Activated gamma-delta T cell (primary cell): Measurements from ENCODE around the gene DCAF5.
"Not testable (repeated sequence)": the region's sequence is repeated elsewhere in the genome, so short reads cannot be mapped to it uniquely, and the experiment has no call there.

Experiments used
- DNase-seq: peaks from one replicate; lab custom pipeline; 2025; lab: John Stamatoyannopoulos, UW

Gene DCAF5

GRCh38 chr14:69042787-69043444 lies 110.0 kb downstream of the DCAF5 start:
- no peak for DNase-seq

GRCh38 chr14:69042299-69042698 lies 110.6 kb downstream of the DCAF5 start:
- no peak for DNase-seq

GRCh38 chr14:69041783-69042182 lies 111.1 kb downstream of the DCAF5 start:
- DNase-seq, result no peak

- DNase-seq, result no peak
Observed at GRCh38 chr14:69040353-69040752, 112.6 kb downstream of the DCAF5 start.

- no peak for DNase-seq
Observed at GRCh38 chr14:69039288-69039628, 113.7 kb downstream of the DCAF5 start.

- no peak for DNase-seq
Observed at GRCh38 chr14:69038455-69039287, 114.2 kb downstream of the DCAF5 start.

- DNase-seq, result no peak
Observed at GRCh38 chr14:69037790-69038454, 115.0 kb downstream of the DCAF5 start.

DNA sequence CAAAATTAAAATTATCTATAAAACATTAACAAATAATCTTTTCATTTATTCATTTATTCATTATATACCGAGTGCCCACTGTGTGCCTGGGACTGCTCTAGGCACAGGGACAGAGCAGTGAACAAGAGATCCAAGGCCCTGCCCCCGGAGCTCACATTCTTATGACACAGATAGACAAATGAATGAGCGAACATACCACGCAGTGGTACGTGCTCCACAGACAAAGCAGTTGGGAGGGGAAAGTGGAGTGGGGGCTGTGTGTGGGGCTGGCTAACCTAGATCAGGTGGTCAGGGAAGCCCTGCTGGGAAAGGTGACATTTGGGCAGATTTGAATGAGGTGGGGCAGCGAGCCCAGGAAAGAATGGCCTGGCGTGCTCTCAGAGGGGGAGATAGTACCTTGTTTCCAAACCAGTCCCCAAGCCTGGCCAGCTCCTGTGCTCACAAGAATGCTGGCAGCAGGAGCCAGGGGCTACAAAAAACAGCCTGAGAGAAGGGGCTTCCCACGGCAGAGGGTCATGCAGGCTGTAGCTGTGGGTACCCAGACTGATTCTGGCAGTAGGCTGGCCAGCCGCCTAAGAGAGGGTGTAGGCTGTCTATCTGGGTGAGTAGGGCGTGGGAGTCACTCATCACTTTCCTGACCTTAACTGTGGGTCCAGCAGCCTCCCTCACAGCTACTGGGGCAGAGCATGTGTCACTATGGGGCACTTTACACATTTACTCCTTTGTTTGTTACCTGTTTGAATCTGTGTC lies 116.0 kb downstream of the DCAF5 start:
- no peak for DNase-seq

DNA sequence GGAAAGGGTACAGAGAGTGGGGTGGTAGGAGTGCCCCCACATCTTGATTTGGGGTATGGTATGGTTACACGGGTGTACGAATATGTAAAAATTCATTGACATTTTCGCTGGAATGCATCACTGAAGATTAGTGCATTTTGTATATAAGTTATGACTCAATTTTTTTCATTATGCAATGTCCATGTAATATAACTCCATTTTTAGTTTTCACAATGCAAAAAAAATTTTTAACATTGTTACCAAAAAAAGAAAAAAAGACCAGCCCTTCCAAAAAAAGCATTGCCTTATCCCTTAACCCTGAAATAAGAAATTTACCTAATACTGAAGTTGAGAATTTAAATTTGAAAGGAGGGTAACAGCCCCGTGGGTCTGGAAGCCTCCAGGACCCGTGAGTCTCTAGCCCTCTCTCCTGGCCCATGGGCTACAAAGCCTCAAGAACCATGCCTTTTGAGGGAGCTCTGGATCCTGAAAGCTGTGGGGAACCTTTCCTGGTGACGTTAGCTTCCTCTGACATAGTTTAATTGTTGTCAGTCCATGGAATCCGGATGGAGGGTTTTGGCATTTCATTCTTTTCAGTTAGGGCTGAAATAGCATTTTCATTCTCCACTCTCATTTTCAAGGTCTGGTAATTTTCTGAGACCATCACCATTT lies 118.2 kb downstream of the DCAF5 start:
- DNase-seq, result no peak

GRCh38 chr14:69027242-69027913 lies 125.5 kb downstream of the DCAF5 start:
- no peak for DNase-seq

DNA sequence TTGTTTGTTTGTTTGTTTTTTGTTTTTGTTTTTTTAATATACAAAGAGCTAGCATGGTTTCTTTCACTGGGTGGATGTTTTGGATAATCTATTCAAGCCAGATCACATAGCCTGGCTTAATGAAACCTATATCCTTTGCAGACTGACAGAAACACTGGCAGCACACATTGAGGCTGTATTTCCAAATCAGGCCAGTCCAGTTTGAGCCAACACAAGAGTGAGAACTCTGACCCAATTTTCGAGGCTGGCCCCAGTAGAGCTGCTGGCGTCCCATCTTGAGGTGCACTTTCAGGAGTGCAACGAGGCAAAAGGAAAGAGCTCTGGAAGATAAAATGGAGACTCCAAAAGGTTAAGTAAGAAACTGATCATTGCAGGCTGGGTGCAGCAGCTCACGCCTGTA lies 129.9 kb downstream of the DCAF5 start:
- DNase-seq, result no peak

DNA sequence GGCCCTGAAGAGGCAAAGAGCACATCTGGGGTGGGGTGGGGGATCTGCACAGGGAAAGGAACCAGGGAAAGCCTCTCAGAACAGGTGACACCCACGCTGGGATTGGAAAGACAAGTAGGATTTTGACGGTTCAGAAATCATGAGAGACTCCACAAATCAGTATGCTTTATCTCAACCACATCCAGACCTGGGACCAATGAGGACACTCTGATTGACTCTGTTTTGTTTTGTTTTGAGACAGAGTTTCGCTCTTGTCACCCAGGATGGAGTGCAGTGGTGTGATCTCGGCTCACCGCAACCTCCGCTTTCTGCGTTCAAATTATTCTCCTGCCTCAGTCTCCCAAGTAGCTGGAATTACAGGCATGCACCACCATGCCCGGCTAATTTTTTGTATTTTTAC lies 130.8 kb downstream of the DCAF5 start:
- DNase-seq, result not testable (repeated sequence)

DNA sequence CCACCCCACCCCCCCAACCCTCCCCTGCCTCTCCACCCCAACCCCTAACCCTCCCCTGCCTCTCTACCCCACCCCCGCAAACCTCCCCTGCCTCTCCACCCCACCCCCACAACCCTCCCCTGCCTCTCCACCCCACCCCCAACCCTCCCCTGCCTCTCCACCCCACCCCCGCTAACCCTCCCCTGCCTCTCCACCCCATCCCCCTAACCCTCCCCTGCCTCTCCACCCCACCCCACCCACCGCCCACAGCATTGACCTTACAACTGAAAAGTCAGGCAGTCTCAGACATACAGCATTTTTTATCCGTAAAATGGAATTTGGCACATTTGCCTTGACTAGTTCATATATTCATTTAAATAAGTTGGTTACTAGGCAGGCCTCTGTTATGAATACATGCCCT lies 135.2 kb downstream of the DCAF5 start:
- DNase-seq, result no peak

- no peak for DNase-seq
Observed at GRCh38 chr14:69014829-69015259, 138.1 kb downstream of the DCAF5 start.

DNA sequence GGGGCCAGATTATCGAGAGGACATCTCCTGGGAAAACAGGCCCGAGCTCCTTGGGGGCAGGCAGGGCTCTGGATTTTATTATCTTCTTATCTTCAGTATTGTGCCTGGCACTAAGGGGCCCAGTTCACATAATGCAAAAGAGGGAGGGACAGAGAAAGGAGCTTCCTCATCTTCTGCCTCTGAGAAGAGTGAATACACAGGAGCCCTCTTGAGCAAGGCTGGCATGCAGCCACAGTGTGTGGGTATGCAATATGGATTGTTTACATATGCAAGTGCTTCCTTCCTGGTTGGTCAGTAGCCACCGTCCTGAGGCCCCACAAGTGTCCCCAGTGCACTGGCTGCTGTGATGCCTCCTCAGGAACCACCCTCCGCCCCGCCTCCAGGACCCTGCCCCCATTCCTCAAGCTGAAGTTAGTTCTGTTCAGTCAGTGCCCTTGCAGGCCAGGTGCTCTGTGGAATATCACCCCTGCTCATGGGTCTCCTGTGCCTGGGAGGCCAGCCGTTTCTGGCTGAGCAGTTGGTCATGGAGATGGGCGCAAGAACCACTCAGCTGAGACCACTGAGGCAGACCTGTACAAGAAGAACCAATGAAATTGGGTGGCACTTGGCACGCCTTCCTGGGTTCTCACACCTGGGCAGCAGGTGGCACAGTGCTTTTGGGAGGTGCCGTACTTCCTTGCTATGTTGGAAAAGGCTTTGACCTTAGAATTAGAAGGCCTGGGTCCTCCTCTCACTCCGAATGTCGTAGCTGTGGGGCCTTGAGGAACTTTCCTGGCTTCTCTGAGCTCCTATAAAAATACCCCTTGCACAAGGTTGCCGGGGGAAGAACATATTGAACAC lies 138.8 kb downstream of the DCAF5 start:
- no peak for DNase-seq

DNA sequence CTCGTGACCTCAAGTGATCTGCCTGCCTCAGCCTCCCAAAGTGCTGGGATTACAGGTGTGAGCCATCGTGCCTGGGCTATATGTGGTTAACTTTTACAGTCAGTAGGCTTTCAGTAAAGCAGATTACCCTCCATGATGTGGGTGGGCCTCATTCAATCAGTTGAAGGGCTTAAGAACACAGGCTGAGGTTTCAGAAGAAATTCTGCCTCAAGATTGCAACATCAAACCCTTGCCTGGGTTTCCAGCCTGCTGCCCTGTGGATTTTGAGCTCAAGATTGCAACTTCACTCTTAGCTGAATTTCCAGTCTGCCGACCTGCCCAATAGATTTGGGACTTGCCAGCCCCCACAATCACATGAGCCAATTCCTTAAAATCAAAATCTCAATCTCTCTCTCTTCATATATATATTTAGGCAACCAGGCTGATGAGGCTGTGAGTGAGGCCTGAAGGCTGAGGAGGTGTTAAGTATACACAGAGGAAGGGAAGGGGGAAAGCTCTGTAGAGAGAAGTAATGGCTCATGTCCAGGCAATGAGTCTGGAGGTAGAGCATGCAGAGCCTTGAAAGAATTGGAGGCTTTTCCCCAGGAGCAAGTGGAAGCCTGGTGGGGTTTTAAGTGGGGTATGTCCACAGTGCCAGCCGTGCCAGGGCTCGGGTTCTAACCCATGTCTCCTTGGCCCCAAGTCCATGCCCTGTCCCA lies 140.5 kb downstream of the DCAF5 start:
- no peak for DNase-seq

DNA sequence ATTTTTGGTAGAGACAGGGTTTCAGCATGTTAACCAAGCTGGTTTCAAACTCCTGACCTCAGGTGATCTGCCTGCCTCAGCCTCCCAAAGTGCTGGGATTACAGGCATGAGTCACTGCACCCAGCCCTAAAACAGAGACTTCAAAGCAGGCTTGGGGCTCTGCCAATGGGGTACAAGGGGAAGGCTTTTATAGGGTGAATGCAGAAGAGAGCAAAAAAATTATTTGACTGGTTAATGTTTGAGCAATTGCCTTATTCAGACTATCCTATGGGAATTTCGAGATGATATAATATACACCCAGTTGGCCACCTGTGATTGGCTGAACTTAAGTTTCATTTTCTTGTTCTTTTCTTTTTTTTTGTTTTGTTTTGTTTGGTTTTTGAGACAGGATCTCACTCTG lies 142.3 kb downstream of the DCAF5 start:
- no peak for DNase-seq

GRCh38 chr14:69008421-69008884 lies 144.5 kb downstream of the DCAF5 start:
- DNase-seq, result no peak

GRCh38 chr14:69006346-69006745 lies 146.6 kb downstream of the DCAF5 start:
- DNase-seq, result no peak
